PC-3 (cell line): ENCODE measurements around the gene NEDD4L. TPM values are rescaled to one million over a fixed set of nuclear protein-coding genes. Genes with fewer than 3 reads are reported as not detected.

Source experiments
- ATAC-seq: fragments of 200-7000 bp; cut with Tn5 transposase; 2 replicates; pipeline ENCODE4 v1.9.1; 2020; ENCODE audit warnings: mild to moderate bottlenecking, moderate library complexity
- BruUV-seq: library from RNA; stranded (reverse); fragments of 400-500 nt; replicated peaks from 2 replicates; lab custom pipeline; 2021; lab: Mats Ljungman, UMichigan
- CTCF ChIA-PET: fragments of 300-600 bp; sonication (Branson Sonifier 250); formaldehyde crosslinking; loops from one replicate; lab custom pipeline; 2022; ENCODE audit warnings: antibody characterized with exemption; lab: Charles Lee
- POLR2A ChIA-PET: fragments of 300-600 bp; sonication (Branson Sonifier 250); formaldehyde crosslinking; loops from one replicate; lab custom pipeline; 2022; ENCODE audit warnings: antibody characterized with exemption; ENCODE audit not compliant: unreplicated experiment; lab: Charles Lee
- DNase-seq: peaks from one replicate; pipeline ENCODE4 v3.0.0-alpha.2; 2015
- H2AFZ ChIP-seq: fragments of 300-600 bp; sonication (generic); 2 replicates; pipeline ENCODE4 v1.6.0; 2016; ENCODE audit warnings: antibody characterized with exemption, low read length
- H3F3A ChIP-seq: fragments of 300-600 bp; sonication (generic); one replicate; pipeline ENCODE4 v1.6.0; 2017; ENCODE audit warnings: antibody characterized with exemption, low read length, control low read depth, mild to moderate bottlenecking; ENCODE audit not compliant: unreplicated experiment
- H3K27ac ChIP-seq: fragments of 300-600 bp; sonication (generic); 2 replicates; pipeline ENCODE4 v1.5.1; 2016; ENCODE audit warnings: mild to moderate bottlenecking, low read length
- H3K27me3 ChIP-seq: fragments of 300-600 bp; sonication (generic); 2 replicates; pipeline ENCODE4 v1.6.1; 2016; ENCODE audit warnings: low read length, mixed read lengths
- H3K36me3 ChIP-seq: fragments of 300-600 bp; sonication (generic); 2 replicates; pipeline ENCODE4 v1.6.1; 2016; ENCODE audit warnings: low read depth, mixed run types, low read length, mixed read lengths
- H3K4me1 ChIP-seq: fragments of 300-600 bp; sonication (generic); 2 replicates; pipeline ENCODE4 v1.5.1; 2016; ENCODE audit warnings: low read length; ENCODE audit not compliant: insufficient read depth
- H3K4me2 ChIP-seq: fragments of 300-600 bp; sonication (generic); 2 replicates; pipeline ENCODE4 v1.6.0; 2016; ENCODE audit warnings: low read length
- H3K4me3 ChIP-seq: fragments of 300-600 bp; sonication (generic); 2 replicates; pipeline ENCODE4 v1.5.1; 2016; ENCODE audit warnings: mild to moderate bottlenecking, low read length, mixed read lengths
- H3K79me2 ChIP-seq: fragments of 300-600 bp; sonication (generic); 2 replicates; pipeline ENCODE4 v1.6.1; 2017; ENCODE audit warnings: low read length, mixed read lengths
- H3K9ac ChIP-seq: fragments of 300-600 bp; sonication (generic); 2 replicates; pipeline ENCODE4 v1.6.0; 2016; ENCODE audit warnings: mild to moderate bottlenecking, low read length
- H3K9me2 ChIP-seq: fragments of 300-600 bp; sonication (generic); replicated peaks from 2 replicates; pipeline ENCODE4 v1.6.1; 2016; ENCODE audit warnings: mixed run types, low read length, mixed read lengths
- H3K9me3 ChIP-seq: fragments of 300-600 bp; sonication (generic); 2 replicates; pipeline ENCODE4 v1.6.1; 2016; ENCODE audit warnings: low read length, mixed read lengths
- H4K20me1 ChIP-seq: fragments of 300-600 bp; sonication (generic); 2 replicates; pipeline ENCODE4 v1.6.1; 2016; ENCODE audit warnings: low read length, mixed read lengths
- EZH2 ChIP-seq: fragments of 300-600 bp; sonication (generic); IDR thresholded peaks from one replicate; pipeline ENCODE4 v1.6.1; 2017; ENCODE audit warnings: antibody characterized with exemption, mild to moderate bottlenecking, low read length; ENCODE audit not compliant: unreplicated experiment
- EZH2phosphoT487 ChIP-seq: fragments of 300-600 bp; sonication (generic); IDR thresholded peaks from 2 replicates; pipeline ENCODE4 v1.6.1; 2018; ENCODE audit warnings: mild to moderate bottlenecking, antibody characterized with exemption, low read length, borderline replicate concordance
- intact Hi-C: fragments of 100-400 bp; cut with micrococcal nuclease; formaldehyde crosslinking; loops from 2 replicates; pipeline ENCODE4 v1.9.0; 2023
- total RNA-seq: library from RNA; depleted of rRNA; stranded (reverse); fragments of >200 nt; gene quantifications from 2 replicates; pipeline ENCODE4 v1.2.3, GENCODE V29; 2014
- TF ChIP-seq, protein P1 (sequence below): fragments of 300-600 bp; sonication (generic); conservative IDR thresholded peaks from 2 replicates; pipeline ENCODE4 v1.5.1; 2017; ENCODE audit warnings: antibody characterized with exemption, low read depth, mild to moderate bottlenecking, low read length

NEDD4L gene
- total RNA-seq, 1 experiment from 2014 or later = 105 TPM

GRCh38 chr18:58076052-58076451 lies 32.0 kb downstream of the NEDD4L start:
- no peak overlapping the region for H3K9ac ChIP-seq
- H3K27me3 ChIP-seq = no peaks in the 10 kb centered on the region
- POLR2A ChIA-PET = no interaction called here
- no peak overlapping the region for H3K4me3 ChIP-seq
- H3F3A ChIP-seq = no peaks in the 10 kb centered on the region
- no peaks in the 10 kb centered on the region for H4K20me1 ChIP-seq
- no peak overlapping the region for H3K4me2 ChIP-seq
- H3K9me3 ChIP-seq = no peaks in the 10 kb centered on the region
- H3K4me1 ChIP-seq = no peaks in the 10 kb centered on the region
- intact Hi-C loops = no loop called here
- TF ChIP-seq EZH2 (no peak), EZH2phosphoT487 (no peak)
- TF ChIP-seq, protein P1, sequence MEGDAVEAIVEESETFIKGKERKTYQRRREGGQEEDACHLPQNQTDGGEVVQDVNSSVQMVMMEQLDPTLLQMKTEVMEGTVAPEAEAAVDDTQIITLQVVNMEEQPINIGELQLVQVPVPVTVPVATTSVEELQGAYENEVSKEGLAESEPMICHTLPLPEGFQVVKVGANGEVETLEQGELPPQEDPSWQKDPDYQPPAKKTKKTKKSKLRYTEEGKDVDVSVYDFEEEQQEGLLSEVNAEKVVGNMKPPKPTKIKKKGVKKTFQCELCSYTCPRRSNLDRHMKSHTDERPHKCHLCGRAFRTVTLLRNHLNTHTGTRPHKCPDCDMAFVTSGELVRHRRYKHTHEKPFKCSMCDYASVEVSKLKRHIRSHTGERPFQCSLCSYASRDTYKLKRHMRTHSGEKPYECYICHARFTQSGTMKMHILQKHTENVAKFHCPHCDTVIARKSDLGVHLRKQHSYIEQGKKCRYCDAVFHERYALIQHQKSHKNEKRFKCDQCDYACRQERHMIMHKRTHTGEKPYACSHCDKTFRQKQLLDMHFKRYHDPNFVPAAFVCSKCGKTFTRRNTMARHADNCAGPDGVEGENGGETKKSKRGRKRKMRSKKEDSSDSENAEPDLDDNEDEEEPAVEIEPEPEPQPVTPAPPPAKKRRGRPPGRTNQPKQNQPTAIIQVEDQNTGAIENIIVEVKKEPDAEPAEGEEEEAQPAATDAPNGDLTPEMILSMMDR = no peak
- ATAC-seq (peak; percentile 37; the same call in 1 of the 2 replicates), DNase-seq (peak; percentile 35)
- H3K27ac ChIP-seq = no peak overlapping the region
- BruUV-seq = no TSS peak
- H2AFZ ChIP-seq = no peak overlapping the region
- no peaks in the 10 kb centered on the region for H3K36me3 ChIP-seq
- CTCF ChIA-PET = no interaction called here
- H3K79me2 ChIP-seq = peaks cover 58% of the 10 kb centered on the region
- no peaks in the 10 kb centered on the region for H3K9me2 ChIP-seq

- CTCF ChIA-PET = no interaction called here
- Histone ChIP-seq H3K9ac (no peak overlapping the region), H3K9me2 (no peaks in the 10 kb centered on the region), H3K27ac (no peak overlapping the region), H4K20me1 (no peaks in the 10 kb centered on the region), H3K27me3 (no peaks in the 10 kb centered on the region), H3K4me3 (no peak overlapping the region), H3K4me2 (no peak overlapping the region), H3K9me3 (no peaks in the 10 kb centered on the region), H3K36me3 (no peaks in the 10 kb centered on the region), H2AFZ (no peak overlapping the region), H3F3A (no peaks in the 10 kb centered on the region), H3K79me2 (peaks cover 56% of the 10 kb centered on the region), H3K4me1 (no peaks in the 10 kb centered on the region)
- intact Hi-C loops = no loop called here
- TF ChIP-seq EZH2 (no peak), EZH2phosphoT487 (no peak)
- TF ChIP-seq, protein P1 = no peak
- POLR2A ChIA-PET = no interaction called here
- BruUV-seq = no TSS peak
- ATAC-seq (no peak), DNase-seq (no peak)
Observed at GRCh38 chr18:58077329-58077728, 33.3 kb downstream of the NEDD4L start.

DNA sequence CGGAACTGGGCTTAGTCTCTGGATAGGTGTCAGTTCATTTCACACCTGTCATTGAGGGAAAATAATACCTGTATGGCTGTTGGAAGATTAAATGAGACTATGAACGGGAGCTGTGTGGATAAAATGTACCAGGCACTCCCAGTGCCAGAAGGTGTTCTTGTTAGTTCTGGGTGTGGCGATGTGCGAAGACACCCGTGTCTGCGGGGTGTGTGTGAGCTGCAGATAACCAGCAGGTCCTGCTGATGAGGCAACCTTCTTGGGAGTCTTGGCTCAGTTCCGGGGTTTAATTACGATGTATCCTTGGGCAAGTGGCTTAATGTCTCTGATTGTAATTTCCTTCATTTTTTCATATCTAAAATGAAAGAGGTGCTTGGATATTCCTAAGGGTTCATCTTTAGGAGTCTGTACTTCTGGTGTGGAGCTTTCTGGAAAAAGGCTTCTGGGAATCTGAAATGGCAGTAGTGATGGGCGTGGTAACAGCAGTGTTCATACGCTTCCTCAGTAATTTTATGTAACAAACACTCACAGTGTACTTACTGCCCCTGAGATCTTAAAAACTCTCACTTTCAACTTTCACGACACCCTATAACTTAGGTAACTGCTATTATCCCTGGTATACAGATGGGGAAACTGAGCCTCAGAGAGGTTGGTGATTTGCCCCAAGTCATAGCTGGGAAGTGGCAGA lies 35.0 kb downstream of the NEDD4L start:
- POLR2A ChIA-PET = no interaction called here

More for the DNA sequence above, 35.0 kb downstream of the NEDD4L start:
- BruUV-seq = no TSS peak
- no peaks in the 10 kb centered on the region for H3K4me1 ChIP-seq
- intact Hi-C loops = no loop called here
- H3F3A ChIP-seq = no peaks in the 10 kb centered on the region
- H3K9ac ChIP-seq = no peak overlapping the region
- no peak overlapping the region for H2AFZ ChIP-seq
- DNase-seq = no peak
- CTCF ChIA-PET = no interaction called here
- peaks cover 68% of the 10 kb centered on the region for H3K79me2 ChIP-seq
- H3K9me3 ChIP-seq = no peaks in the 10 kb centered on the region
- H3K27ac ChIP-seq = no peak overlapping the region
- TF ChIP-seq, protein P1 = no peak
- TF ChIP-seq EZH2 (no peak), EZH2phosphoT487 (no peak)
- no peak overlapping the region for H3K4me3 ChIP-seq
- no peaks in the 10 kb centered on the region for H3K9me2 ChIP-seq
- H3K27me3 ChIP-seq = no peaks in the 10 kb centered on the region
- H3K4me2 ChIP-seq = no peak overlapping the region
- H3K36me3 ChIP-seq = no peaks in the 10 kb centered on the region
- H4K20me1 ChIP-seq = no peaks in the 10 kb centered on the region
- ATAC-seq = no peak
